IMR-90 (cell line): ENCODE measurements around the gene SCPEP1. TPM values are rescaled to one million over a fixed set of nuclear protein-coding genes. Genes with fewer than 3 reads are reported as not detected.
A peak's percentile ranks its signal among the peaks of the same experiment; 100 is the strongest.

Source experiments
- ATAC-seq: fragments of 200-7000 bp; cut with Tn5 transposase; 2 replicates; pipeline ENCODE4 v1.9.1; 2020; ENCODE audit warnings: low read depth, mild to moderate bottlenecking, moderate library complexity
- BruUV-seq: library from RNA; stranded (reverse); fragments of 400-500 nt; replicated peaks from 2 replicates; lab custom pipeline; 2021; lab: Mats Ljungman, UMichigan
- CTCF ChIA-PET: fragments of 300-600 bp; formaldehyde crosslinking; extraction: SDS; loops from one replicate; lab custom pipeline; 2021; ENCODE audit warnings: antibody characterized with exemption; lab: Yijun Ruan, JAX
- POLR2A ChIA-PET: fragments of 300-600 bp; sonication (Branson Sonifier 250); formaldehyde crosslinking; loops from one replicate; lab custom pipeline; 2022; ENCODE audit warnings: antibody characterized with exemption; ENCODE audit not compliant: unreplicated experiment; lab: Charles Lee
- DNase-seq: peaks from one replicate; pipeline ENCODE4 v3.0.0; 2013
- H2AFZ ChIP-seq: replicated peaks from 2 replicates; pipeline ENCODE3; 2013; ENCODE audit warnings: low read length, mild to moderate bottlenecking; ENCODE audit not compliant: poor library complexity
- H2AK5ac ChIP-seq: 2 replicates; pipeline ENCODE4 v1.6.1; 2013; ENCODE audit warnings: low read depth, low read length, inconsistent platforms
- H2AK9ac ChIP-seq: replicated peaks from 2 replicates; pipeline ENCODE3; 2013; ENCODE audit warnings: mild to moderate bottlenecking, low read depth, low read length, moderate library complexity; ENCODE audit not compliant: poor library complexity
- H2BK120ac ChIP-seq: 2 replicates; pipeline ENCODE4 v1.6.1; 2013; ENCODE audit warnings: low read depth, low read length, inconsistent platforms
- H2BK15ac ChIP-seq: 3 replicates; pipeline ENCODE4 v1.6.1; 2013; ENCODE audit warnings: low read depth, low read length, inconsistent platforms
- H2BK20ac ChIP-seq: 2 replicates; pipeline ENCODE4 v1.6.1; 2013; ENCODE audit warnings: low read depth, mild to moderate bottlenecking, inconsistent platforms, low read length, moderate library complexity
- H2BK5ac ChIP-seq: 2 replicates; pipeline ENCODE4 v1.6.1; 2013; ENCODE audit warnings: mild to moderate bottlenecking, low read depth, low read length, inconsistent platforms; ENCODE audit not compliant: poor library complexity, severe bottlenecking
- H3K14ac ChIP-seq: replicated peaks from 2 replicates; pipeline ENCODE4 v1.6.1; 2013; ENCODE audit warnings: low read depth, low read length, inconsistent platforms
- H3K18ac ChIP-seq: 2 replicates; pipeline ENCODE4 v1.6.1; 2013; ENCODE audit warnings: low read depth, low read length, control low read depth
- H3K23ac ChIP-seq: 2 replicates; pipeline ENCODE4 v1.6.1; 2013; ENCODE audit warnings: low read depth, low read length, inconsistent platforms
- H3K27ac ChIP-seq: 2 replicates; pipeline ENCODE4 v1.5.1; 2013; ENCODE audit warnings: mild to moderate bottlenecking, control low read depth, low read length; ENCODE audit not compliant: insufficient read depth
- H3K27me3 ChIP-seq: 2 replicates; pipeline ENCODE4 v1.6.1; 2013; ENCODE audit warnings: low read length; ENCODE audit not compliant: control insufficient read depth, insufficient read depth
- H3K36me3 ChIP-seq: 2 replicates; pipeline ENCODE4 v1.6.1; 2013; ENCODE audit warnings: low read length, mixed read lengths; ENCODE audit not compliant: control insufficient read depth, insufficient read depth
- H3K4ac ChIP-seq: 2 replicates; pipeline ENCODE4 v1.6.1; 2013; ENCODE audit warnings: low read depth, low read length, inconsistent platforms
- H3K4me1 ChIP-seq: 2 replicates; pipeline ENCODE4 v1.6.1; 2013; ENCODE audit warnings: low read length, mixed read lengths; ENCODE audit not compliant: control insufficient read depth, insufficient read depth
- H3K4me2 ChIP-seq: 2 replicates; pipeline ENCODE4 v1.6.1; 2013; ENCODE audit warnings: low read depth, mild to moderate bottlenecking, control low read depth, low read length, moderate library complexity
- H3K4me3 ChIP-seq: 2 replicates; pipeline ENCODE4 v1.5.1; 2013; ENCODE audit warnings: low read depth, mild to moderate bottlenecking, control low read depth, low read length, moderate library complexity; ENCODE audit not compliant: insufficient read depth
- H3K56ac ChIP-seq: 2 replicates; pipeline ENCODE4 v1.6.1; 2013; ENCODE audit warnings: low read length, inconsistent platforms; ENCODE audit not compliant: insufficient read depth; ENCODE audit errors: extremely low read depth
- H3K79me1 ChIP-seq, 2 experiments: 2 replicates each; pipeline ENCODE4 v1.6.1; 2013; ENCODE audit warnings: low read length in 2 of 2, inconsistent platforms in 1 of 2, low read depth in 1 of 2
- H3K9ac ChIP-seq: 2 replicates; pipeline ENCODE4 v1.6.1; 2013; ENCODE audit warnings: low read depth, low read length, control low read depth
- H3K9me1 ChIP-seq: 2 replicates; pipeline ENCODE4 v1.6.1; 2013; ENCODE audit warnings: low read length, inconsistent platforms; ENCODE audit not compliant: insufficient read depth
- H3K9me3 ChIP-seq: 2 replicates; pipeline ENCODE4 v1.6.1; 2013; ENCODE audit warnings: low read length; ENCODE audit not compliant: control insufficient read depth, insufficient read depth
- H4K20me1 ChIP-seq: 2 replicates; pipeline ENCODE4 v1.6.1; 2013; ENCODE audit warnings: low read length, inconsistent platforms; ENCODE audit not compliant: insufficient read depth
- H4K5ac ChIP-seq: 2 replicates; pipeline ENCODE4 v1.6.1; 2013; ENCODE audit warnings: mild to moderate bottlenecking, low read depth, low read length, control low read depth
- H4K8ac ChIP-seq, 2 experiments: 2 replicates each; pipeline ENCODE4 v1.6.1; 2013; ENCODE audit warnings: low read depth in 2 of 2, low read length in 2 of 2, control low read depth in 1 of 2, inconsistent platforms in 1 of 2
- H4K91ac ChIP-seq: 2 replicates; pipeline ENCODE4 v1.6.1; 2013; ENCODE audit warnings: low read depth, low read length, inconsistent platforms; ENCODE audit not compliant: insufficient read depth
- MAFK ChIP-seq: IDR thresholded peaks from 2 replicates; pipeline ENCODE4 v1.6.1; 2012; ENCODE audit warnings: low read depth, low read length, improper control_type of control experiment
- USF2 ChIP-seq: fragments of 150-350 bp; IDR thresholded peaks from 2 replicates; pipeline ENCODE4 v1.6.1; 2017; ENCODE audit warnings: mild to moderate bottlenecking, antibody characterized with exemption, low read length, low read depth
- WGBS, 2 experiments: methylation state at CpG; one replicate each; pipeline versions ENCODE4 v1.1.5 to v1.1.7; 2013; ENCODE audit warnings: missing lambda C conversion rate in 2 of 2; ENCODE audit not compliant: insufficient read length in 1 of 2; ENCODE audit errors: extremely low coverage in 2 of 2; 5-methylcytosine and 5-hydroxymethylcytosine counted together
- dilution Hi-C: fragments of 300-500 bp; cut with HindIII; formaldehyde crosslinking; loops from one replicate; pipeline ENCODE4 v1.14.3; 2018; ENCODE audit warnings: low sequenced_read_pairs; ENCODE audit not compliant: unreplicated experiment
- in situ Hi-C: fragments of 300-500 bp; cut with MboI; formaldehyde crosslinking; loops from 3 replicates; pipeline ENCODE4 v1.14.3; 2019; ENCODE audit warnings: low sequenced_read_pairs, inconsistent platforms, mixed read lengths
- intact Hi-C: fragments of 100-400 bp; cut with micrococcal nuclease; formaldehyde crosslinking; loops from 2 replicates; pipeline ENCODE4 v1.10.0; 2022
- polyA plus RNA-seq, 3 experiments: library from polyadenylated mRNA; depleted of rRNA; stranded (reverse); fragments of >200 nt; gene quantifications; 2 replicates each; pipeline ENCODE4 v1.2.3, GENCODE V29; 2012; ENCODE audit warnings: low replicate concordance in 1 of 3
- total RNA-seq: library from RNA; depleted of rRNA; stranded (reverse); fragments of >200 nt; gene quantifications from 2 replicates; pipeline ENCODE4 v1.2.3, GENCODE V29; 2012

SCPEP1 gene
- total and polyA plus RNA-seq, 2 of the 4 experiments (the other 2 are of a cell fraction) = 16.5 to 32.1 TPM

DNA sequence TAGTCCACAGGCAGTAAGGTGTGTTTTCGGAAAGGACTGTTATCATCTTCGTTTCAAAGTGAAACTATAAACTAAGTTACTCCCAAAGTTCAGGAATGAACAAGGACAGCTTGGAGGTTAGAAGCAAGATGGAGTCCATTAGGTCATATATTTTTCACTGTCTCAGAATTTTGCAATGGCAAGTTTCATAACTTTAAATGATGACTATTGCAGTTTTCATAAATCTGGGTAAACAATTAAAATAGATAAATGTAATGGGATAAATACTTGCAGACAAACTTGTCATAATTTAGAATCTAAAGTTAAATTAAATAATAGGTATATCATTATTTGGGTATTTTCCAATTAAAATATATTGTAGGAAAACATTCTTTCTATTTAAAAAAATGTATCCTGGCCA, 49.3 kb upstream of the SCPEP1 start:
- ChIA-PET CTCF (no interaction called here), POLR2A (no interaction called here)
- Histone ChIP-seq H2AFZ (no peak overlapping the region), H4K8ac (no peak overlapping the region), H4K91ac (no peak overlapping the region), H2BK120ac (no peak overlapping the region), H3K18ac (no peak overlapping the region), H3K56ac (no peak overlapping the region), H3K4me2 (no peak overlapping the region), H3K4ac (no peak overlapping the region), H2BK15ac (no peak overlapping the region), H3K79me1 (no peaks in the 10 kb centered on the region), H3K27me3 (no peaks in the 10 kb centered on the region), H3K9me1 (no peaks in the 10 kb centered on the region), H4K20me1 (no peaks in the 10 kb centered on the region), H2BK5ac (no peak overlapping the region), H3K9me3 (peaks cover 3% of the 10 kb centered on the region; the same call in 1 of the 2 replicates), H3K4me3 (no peak overlapping the region), H3K36me3 (no peaks in the 10 kb centered on the region), H2BK20ac (no peak overlapping the region), H3K9ac (no peak overlapping the region), H3K23ac (no peak overlapping the region), H2AK9ac (no peak overlapping the region), H4K5ac (no peak overlapping the region), H2AK5ac (no peak overlapping the region), H3K4me1 (no peaks in the 10 kb centered on the region), H3K14ac (no peak overlapping the region), H3K27ac (no peak overlapping the region)
- ATAC-seq = no peak
- WGBS, 2 experiments = no CpG with 5 or more reads among the region's 2 CpGs
- TF ChIP-seq USF2 = no peak
- peak; percentile 78 for TF ChIP-seq MAFK
- no peak for DNase-seq
- BruUV-seq = no TSS peak
- in situ Hi-C loops (loop anchor here (25.0 kb wide), 1 partner anchor 341 kb away; the partner anchor contains the start of gene NOG), dilution Hi-C loops (no loop called here), intact Hi-C loops (no loop called here)
